HepG2 (cell line): ENCODE measurements around the gene PDHX. TPM values are rescaled to one million over a fixed set of nuclear protein-coding genes. Genes with fewer than 3 reads are reported as not detected.

Experiments used
- ATF7-NPFF ChIP-seq: sonication (generic); formaldehyde crosslinking; IDR thresholded peaks from 2 replicates; pipeline ENCODE4 v1.8.1; 2023; ENCODE audit warnings: mild to moderate bottlenecking, low read depth, missing genetic modification reagents, moderate library complexity
- CENPX ChIP-seq: sonication (generic); formaldehyde crosslinking; IDR thresholded peaks from 2 replicates; pipeline ENCODE4 v1.9.0; 2021; ENCODE audit warnings: mild to moderate bottlenecking, missing genetic modification reagents, moderate library complexity
- FOSL2 ChIP-seq: sonication (generic); formaldehyde crosslinking; IDR thresholded peaks from 2 replicates; pipeline ENCODE4 v1.4.0; 2020; ENCODE audit warnings: missing genetic modification reagents
- FOXC1 ChIP-seq: sonication (generic); formaldehyde crosslinking; IDR thresholded peaks from 2 replicates; pipeline ENCODE4 v1.8.0; 2022; ENCODE audit warnings: mild to moderate bottlenecking, missing genetic modification reagents, borderline replicate concordance
- GATAD1 ChIP-seq: IDR thresholded peaks from 2 replicates; pipeline ENCODE4 v1.6.1; 2016; ENCODE audit warnings: missing genetic modification reagents, missing compliant biosample characterization
- HOXA7 ChIP-seq: sonication (generic); formaldehyde crosslinking; IDR thresholded peaks from 2 replicates; pipeline ENCODE4 v1.8.1; 2022; ENCODE audit warnings: mild to moderate bottlenecking, missing genetic modification reagents, moderate library complexity
- HOXD1 ChIP-seq: sonication (generic); formaldehyde crosslinking; IDR thresholded peaks from 2 replicates; pipeline ENCODE4 v1.5.0; 2020; ENCODE audit warnings: missing genetic modification reagents
- PHF21A ChIP-seq: sonication (generic); formaldehyde crosslinking; IDR thresholded peaks from 2 replicates; pipeline ENCODE4 v1.5.0; 2020; ENCODE audit warnings: mild to moderate bottlenecking, missing genetic modification reagents
- SSRP1 ChIP-seq: IDR thresholded peaks from 2 replicates; pipeline ENCODE4 v1.6.1; 2016; ENCODE audit warnings: control low read depth
- ZBTB8A ChIP-seq: sonication (generic); formaldehyde crosslinking; IDR thresholded peaks from 2 replicates; pipeline ENCODE4 v1.4.0; 2020; ENCODE audit warnings: mild to moderate bottlenecking, low read depth, missing genetic modification reagents, borderline replicate concordance
- polyA plus RNA-seq, 8 experiments: library from polyadenylated mRNA; depleted of rRNA in 3 of 8; stranded (reverse) in 7 of 8; unstranded in 1 of 8; fragments of >200 nt; fragmentation: Illumina TruSeq in 4 of 8; extraction: Trizol in 4 of 8; gene quantifications; 2 replicates each; pipeline versions ENCODE4 v1.2.1 to v1.2.3, GENCODE V29; 2011 to 2016; ENCODE audit warnings: low read depth in 4 of 8, missing spikeins in 1 of 8, mixed read lengths in 1 of 8; ENCODE audit not compliant: insufficient read depth in 1 of 8
- total RNA-seq, 5 experiments: library from RNA; depleted of rRNA; stranded (reverse); fragments of >200 nt; fragmentation: Illumina TruSeq; extraction: Trizol; gene quantifications; 2 replicates each; pipeline ENCODE4 v1.2.3, GENCODE V29; 2016; ENCODE audit warnings: low read depth in 1 of 5
- TF ChIP-seq, protein P1 (sequence below), 2 experiments: fragments of 450-650 bp in 1 of 2; sonication (generic) in 1 of 2; formaldehyde crosslinking in 1 of 2; IDR thresholded peaks; 2 replicates each; pipeline versions ENCODE4 v1.6.1 to v1.8.0; 2016 to 2022; ENCODE audit warnings: antibody characterized with exemption in 1 of 2, mild to moderate bottlenecking in 1 of 2, missing genetic modification reagents in 1 of 2
- TF ChIP-seq, protein P2 (sequence below): sonication (generic); formaldehyde crosslinking; IDR thresholded peaks from 2 replicates; pipeline ENCODE4 v1.4.0; 2020; ENCODE audit warnings: missing genetic modification reagents
- TF ChIP-seq, protein P3 (sequence below): sonication (generic); formaldehyde crosslinking; IDR thresholded peaks from 2 replicates; pipeline ENCODE4 v1.5.0; 2020; ENCODE audit warnings: mild to moderate bottlenecking, missing genetic modification reagents

PDHX gene
- total and polyA plus RNA-seq, 2 of the 13 experiments (the other 11 are each of a cell fraction or from before 2014, with no cell fraction given), result 41.0 to 73.8 TPM

DNA sequence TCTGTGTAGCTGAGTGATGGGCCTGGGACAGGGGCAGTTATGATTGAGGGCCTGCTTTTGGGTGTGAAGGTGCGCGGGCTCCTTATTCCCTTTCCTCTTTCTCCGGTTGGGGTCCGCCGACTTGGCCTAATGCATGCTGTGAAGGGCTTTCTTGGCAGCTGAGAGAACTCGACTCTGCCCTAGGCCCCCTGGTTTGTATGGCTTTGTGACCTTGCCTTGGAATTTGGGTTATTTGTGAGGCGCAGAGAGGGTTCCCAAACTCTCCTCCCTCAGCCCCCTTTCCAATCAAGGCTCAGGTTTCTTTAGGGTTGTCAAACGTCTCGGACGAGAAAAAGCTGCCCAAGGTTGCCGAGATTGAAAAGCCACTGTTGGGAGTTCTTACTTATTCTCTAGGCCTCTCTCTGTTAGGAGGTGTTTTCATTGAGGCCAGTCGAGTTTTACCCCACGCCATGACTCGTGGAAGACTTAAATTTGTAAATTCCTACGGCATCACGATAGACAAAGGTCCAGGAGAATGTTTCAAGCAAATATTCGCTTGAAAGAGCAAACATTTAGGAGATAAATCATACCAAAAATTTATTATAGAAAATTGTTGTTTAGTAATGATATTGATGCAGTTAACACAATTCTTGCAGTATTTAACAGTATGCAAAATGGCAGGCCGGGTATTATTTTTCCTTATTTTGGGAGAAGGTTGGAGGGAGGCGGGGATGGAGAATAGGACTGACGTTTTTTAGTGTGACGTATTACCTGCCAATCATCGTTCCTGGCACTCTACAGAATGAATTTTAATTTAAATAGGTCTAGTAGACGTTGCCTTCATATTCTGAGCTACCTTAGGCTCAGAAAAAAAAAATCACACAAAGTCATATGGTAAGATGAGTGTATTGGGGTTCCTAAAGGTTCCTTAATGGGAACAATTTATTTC is 689 bp downstream of the PDHX start (continued):
- TF ChIP-seq, protein P1, sequence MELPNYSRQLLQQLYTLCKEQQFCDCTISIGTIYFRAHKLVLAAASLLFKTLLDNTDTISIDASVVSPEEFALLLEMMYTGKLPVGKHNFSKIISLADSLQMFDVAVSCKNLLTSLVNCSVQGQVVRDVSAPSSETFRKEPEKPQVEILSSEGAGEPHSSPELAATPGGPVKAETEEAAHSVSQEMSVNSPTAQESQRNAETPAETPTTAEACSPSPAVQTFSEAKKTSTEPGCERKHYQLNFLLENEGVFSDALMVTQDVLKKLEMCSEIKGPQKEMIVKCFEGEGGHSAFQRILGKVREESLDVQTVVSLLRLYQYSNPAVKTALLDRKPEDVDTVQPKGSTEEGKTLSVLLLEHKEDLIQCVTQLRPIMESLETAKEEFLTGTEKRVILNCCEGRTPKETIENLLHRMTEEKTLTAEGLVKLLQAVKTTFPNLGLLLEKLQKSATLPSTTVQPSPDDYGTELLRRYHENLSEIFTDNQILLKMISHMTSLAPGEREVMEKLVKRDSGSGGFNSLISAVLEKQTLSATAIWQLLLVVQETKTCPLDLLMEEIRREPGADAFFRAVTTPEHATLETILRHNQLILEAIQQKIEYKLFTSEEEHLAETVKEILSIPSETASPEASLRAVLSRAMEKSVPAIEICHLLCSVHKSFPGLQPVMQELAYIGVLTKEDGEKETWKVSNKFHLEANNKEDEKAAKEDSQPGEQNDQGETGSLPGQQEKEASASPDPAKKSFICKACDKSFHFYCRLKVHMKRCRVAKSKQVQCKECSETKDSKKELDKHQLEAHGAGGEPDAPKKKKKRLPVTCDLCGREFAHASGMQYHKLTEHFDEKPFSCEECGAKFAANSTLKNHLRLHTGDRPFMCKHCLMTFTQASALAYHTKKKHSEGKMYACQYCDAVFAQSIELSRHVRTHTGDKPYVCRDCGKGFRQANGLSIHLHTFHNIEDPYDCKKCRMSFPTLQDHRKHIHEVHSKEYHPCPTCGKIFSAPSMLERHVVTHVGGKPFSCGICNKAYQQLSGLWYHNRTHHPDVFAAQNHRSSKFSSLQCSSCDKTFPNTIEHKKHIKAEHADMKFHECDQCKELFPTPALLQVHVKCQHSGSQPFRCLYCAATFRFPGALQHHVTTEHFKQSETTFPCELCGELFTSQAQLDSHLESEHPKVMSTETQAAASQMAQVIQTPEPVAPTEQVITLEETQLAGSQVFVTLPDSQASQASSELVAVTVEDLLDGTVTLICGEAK (IDR thresholded peaks at IDR 0.05), result no peak
- TF ChIP-seq, protein P1 (CRISPR knock-in tag; IDR thresholded peaks at IDR 0.05), result no peak
- TF ChIP-seq FOSL2 (CRISPR knock-in tag), result no peak
- no peak for TF ChIP-seq FOXC1 (CRISPR knock-in tag)
- no peak for TF ChIP-seq ZBTB8A (CRISPR knock-in tag)
- TF ChIP-seq HOXA7, result no peak
- TF ChIP-seq GATAD1 (CRISPR knock-in tag), result no peak
- TF ChIP-seq, protein P2, sequence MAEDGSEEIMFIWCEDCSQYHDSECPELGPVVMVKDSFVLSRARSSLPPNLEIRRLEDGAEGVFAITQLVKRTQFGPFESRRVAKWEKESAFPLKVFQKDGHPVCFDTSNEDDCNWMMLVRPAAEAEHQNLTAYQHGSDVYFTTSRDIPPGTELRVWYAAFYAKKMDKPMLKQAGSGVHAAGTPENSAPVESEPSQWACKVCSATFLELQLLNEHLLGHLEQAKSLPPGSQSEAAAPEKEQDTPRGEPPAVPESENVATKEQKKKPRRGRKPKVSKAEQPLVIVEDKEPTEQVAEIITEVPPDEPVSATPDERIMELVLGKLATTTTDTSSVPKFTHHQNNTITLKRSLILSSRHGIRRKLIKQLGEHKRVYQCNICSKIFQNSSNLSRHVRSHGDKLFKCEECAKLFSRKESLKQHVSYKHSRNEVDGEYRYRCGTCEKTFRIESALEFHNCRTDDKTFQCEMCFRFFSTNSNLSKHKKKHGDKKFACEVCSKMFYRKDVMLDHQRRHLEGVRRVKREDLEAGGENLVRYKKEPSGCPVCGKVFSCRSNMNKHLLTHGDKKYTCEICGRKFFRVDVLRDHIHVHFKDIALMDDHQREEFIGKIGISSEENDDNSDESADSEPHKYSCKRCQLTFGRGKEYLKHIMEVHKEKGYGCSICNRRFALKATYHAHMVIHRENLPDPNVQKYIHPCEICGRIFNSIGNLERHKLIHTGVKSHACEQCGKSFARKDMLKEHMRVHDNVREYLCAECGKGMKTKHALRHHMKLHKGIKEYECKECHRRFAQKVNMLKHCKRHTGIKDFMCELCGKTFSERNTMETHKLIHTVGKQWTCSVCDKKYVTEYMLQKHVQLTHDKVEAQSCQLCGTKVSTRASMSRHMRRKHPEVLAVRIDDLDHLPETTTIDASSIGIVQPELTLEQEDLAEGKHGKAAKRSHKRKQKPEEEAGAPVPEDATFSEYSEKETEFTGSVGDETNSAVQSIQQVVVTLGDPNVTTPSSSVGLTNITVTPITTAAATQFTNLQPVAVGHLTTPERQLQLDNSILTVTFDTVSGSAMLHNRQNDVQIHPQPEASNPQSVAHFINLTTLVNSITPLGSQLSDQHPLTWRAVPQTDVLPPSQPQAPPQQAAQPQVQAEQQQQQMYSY (CRISPR knock-in tag), result no peak
- no peak for TF ChIP-seq SSRP1 (CRISPR knock-in tag)
- TF ChIP-seq PHF21A (CRISPR knock-in tag), result no peak
- no peak for TF ChIP-seq ATF7-NPFF (CRISPR knock-in tag)
- no peak for TF ChIP-seq CENPX (CRISPR knock-in tag)
- no peak for TF ChIP-seq HOXD1 (CRISPR knock-in tag)
- TF ChIP-seq, protein P3, sequence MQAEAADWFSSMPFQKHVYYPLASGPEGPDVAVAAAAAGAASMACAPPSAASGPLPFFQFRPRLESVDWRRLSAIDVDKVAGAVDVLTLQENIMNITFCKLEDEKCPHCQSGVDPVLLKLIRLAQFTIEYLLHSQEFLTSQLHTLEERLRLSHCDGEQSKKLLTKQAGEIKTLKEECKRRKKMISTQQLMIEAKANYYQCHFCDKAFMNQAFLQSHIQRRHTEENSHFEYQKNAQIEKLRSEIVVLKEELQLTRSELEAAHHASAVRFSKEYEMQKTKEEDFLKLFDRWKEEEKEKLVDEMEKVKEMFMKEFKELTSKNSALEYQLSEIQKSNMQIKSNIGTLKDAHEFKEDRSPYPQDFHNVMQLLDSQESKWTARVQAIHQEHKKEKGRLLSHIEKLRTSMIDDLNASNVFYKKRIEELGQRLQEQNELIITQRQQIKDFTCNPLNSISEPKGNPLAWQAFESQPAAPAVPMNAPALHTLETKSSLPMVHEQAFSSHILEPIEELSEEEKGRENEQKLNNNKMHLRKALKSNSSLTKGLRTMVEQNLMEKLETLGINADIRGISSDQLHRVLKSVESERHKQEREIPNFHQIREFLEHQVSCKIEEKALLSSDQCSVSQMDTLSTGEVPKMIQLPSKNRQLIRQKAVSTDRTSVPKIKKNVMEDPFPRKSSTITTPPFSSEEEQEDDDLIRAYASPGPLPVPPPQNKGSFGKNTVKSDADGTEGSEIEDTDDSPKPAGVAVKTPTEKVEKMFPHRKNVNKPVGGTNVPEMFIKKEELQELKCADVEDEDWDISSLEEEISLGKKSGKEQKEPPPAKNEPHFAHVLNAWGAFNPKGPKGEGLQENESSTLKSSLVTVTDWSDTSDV (CRISPR knock-in tag), result no peak
